ENCODE results near the gene CCL2. TPM values are rescaled to one million over a fixed set of nuclear protein-coding genes. Genes with fewer than 3 reads are reported as not detected.
"Not testable (repeated sequence)": the region's sequence is repeated elsewhere in the genome, so short reads cannot be mapped to it uniquely, and the experiment has no call there.

Gene CCL2
- total and polyA plus RNA-seq, 2 experiments from 2014 or later, result 33.1 to 111 TPM

GRCh38 chr17:34226744-34227034 is 28.4 kb upstream of the CCL2 start:
- H3K27me3 ChIP-seq (replicated peaks; ENCODE audit: insufficient read depth), result no peaks in the 10 kb centered on the region; the same call in 1 of the 2 replicates
- H3K4me3 ChIP-seq, result no peak overlapping the region
- TF ChIP-seq EZH2 (IDR thresholded peaks at IDR 0.05; ENCODE audit: insufficient read depth, poor library complexity, severe bottlenecking), result no peak
- no peak for TF ChIP-seq EZH2phosphoT487 (IDR thresholded peaks at IDR 0.05; ENCODE audit: insufficient read depth, low read depth)
- no peak overlapping the region for H3K9ac ChIP-seq
- no peaks in the 10 kb centered on the region for H3K79me2 ChIP-seq (ENCODE audit: insufficient read depth)
- no peak for DNase-seq
- no peaks in the 10 kb centered on the region for H3K36me3 ChIP-seq (ENCODE audit: low read depth)
- H3K9me2 ChIP-seq (ENCODE audit: insufficient read depth), result no peaks in the 10 kb centered on the region
- H4K20me1 ChIP-seq (ENCODE audit: insufficient read depth), result no peaks in the 10 kb centered on the region
- H2AFZ ChIP-seq, result no peak overlapping the region
- H3K9me3 ChIP-seq (ENCODE audit: low read depth), result no peaks in the 10 kb centered on the region
- H3K27ac ChIP-seq, result no peak overlapping the region
- peaks cover 7% of the 10 kb centered on the region; the same call in 1 of the 2 replicates for H3F3A ChIP-seq (ENCODE audit: insufficient read depth)
- in situ Hi-C loops (cut with MboI), result no loop called here
- no peaks in the 10 kb centered on the region for H3K4me1 ChIP-seq (ENCODE audit: insufficient read depth)
- H3K4me2 ChIP-seq (ENCODE audit: unreplicated experiment), result no peak overlapping the region

GRCh38 chr17:34227293-34227692 is 27.8 kb upstream of the CCL2 start:
- H3K4me2 ChIP-seq (ENCODE audit: unreplicated experiment); H4K20me1 ChIP-seq (ENCODE audit: insufficient read depth); H2AFZ ChIP-seq; H3K4me3 ChIP-seq; H3K9me3 ChIP-seq (ENCODE audit: low read depth); H3K4me1 ChIP-seq (ENCODE audit: insufficient read depth); H3K79me2 ChIP-seq (ENCODE audit: insufficient read depth); H3K36me3 ChIP-seq (ENCODE audit: low read depth); H3K9me2 ChIP-seq (ENCODE audit: insufficient read depth); H3K9ac ChIP-seq; H3K27me3 ChIP-seq (replicated peaks; ENCODE audit: insufficient read depth); in situ Hi-C loops (cut with MboI); DNase-seq; H3F3A ChIP-seq (ENCODE audit: insufficient read depth); H3K27ac ChIP-seq: not testable (repeated sequence)
- WGBS, 2 experiments (ENCODE audit: low coverage in 1 of 2, low lambda C conversion rate in 2 of 2, missing lambda C conversion rate in 2 of 2), result 53 to 63% methylated on average over 2 of the region's 2 CpGs

GRCh38 chr17:34227707-34228106 is 27.4 kb upstream of the CCL2 start:
- DNase-seq, result no peak
- 83 to 90% methylated on average over 3 of the region's 3 CpGs for WGBS, 2 experiments (ENCODE audit: low coverage in 1 of 2, low lambda C conversion rate in 2 of 2, missing lambda C conversion rate in 2 of 2)
- Histone ChIP-seq H3K79me2 (ENCODE audit: insufficient read depth) (no peaks in the 10 kb centered on the region), H3F3A (ENCODE audit: insufficient read depth) (peaks cover 7% of the 10 kb centered on the region; the same call in 1 of the 2 replicates), H3K4me2 (ENCODE audit: unreplicated experiment) (no peak overlapping the region), H3K36me3 (ENCODE audit: low read depth) (no peaks in the 10 kb centered on the region), H3K9ac (no peak overlapping the region), H3K4me1 (ENCODE audit: insufficient read depth) (no peaks in the 10 kb centered on the region), H2AFZ (no peak overlapping the region), H3K9me3 (ENCODE audit: low read depth) (no peaks in the 10 kb centered on the region), H3K27me3 (replicated peaks; ENCODE audit: insufficient read depth) (no peaks in the 10 kb centered on the region; the same call in 1 of the 2 replicates), H3K9me2 (ENCODE audit: insufficient read depth) (no peaks in the 10 kb centered on the region), H3K27ac (no peak overlapping the region), H3K4me3 (no peak overlapping the region), H4K20me1 (ENCODE audit: insufficient read depth) (no peaks in the 10 kb centered on the region)
- no peak for TF ChIP-seq EZH2phosphoT487 (IDR thresholded peaks at IDR 0.05; ENCODE audit: insufficient read depth, low read depth)
- in situ Hi-C loops (cut with MboI), result no loop called here

DNA sequence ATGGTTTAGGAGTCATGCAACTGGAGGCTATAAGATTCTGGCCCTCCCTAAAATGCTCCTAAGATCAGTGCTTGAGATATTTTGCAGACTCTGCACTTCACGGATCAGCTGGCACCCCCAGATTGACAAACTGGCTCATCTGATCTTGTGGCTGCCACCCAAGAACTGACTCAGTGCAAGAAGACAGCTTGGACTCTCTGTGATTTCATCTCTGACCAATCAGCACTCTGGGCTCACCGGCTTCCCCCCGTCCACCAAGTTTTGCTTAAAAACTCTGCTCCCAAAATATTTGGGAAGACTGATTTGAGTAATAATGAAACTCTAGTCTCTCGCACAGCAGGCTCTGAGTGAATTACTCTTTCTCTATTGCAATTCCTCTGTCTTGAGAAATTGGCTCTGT is 26.3 kb upstream of the CCL2 start:
- Histone ChIP-seq H3K36me3 (ENCODE audit: low read depth) (no peaks in the 10 kb centered on the region), H3K9ac (no peak overlapping the region), H4K20me1 (ENCODE audit: insufficient read depth) (no peaks in the 10 kb centered on the region), H3K9me3 (ENCODE audit: low read depth) (no peaks in the 10 kb centered on the region), H3K9me2 (ENCODE audit: insufficient read depth) (no peaks in the 10 kb centered on the region), H3K79me2 (ENCODE audit: insufficient read depth) (no peaks in the 10 kb centered on the region), H3K4me1 (ENCODE audit: insufficient read depth) (0 out of 2 replicates have a peak, but pooled peaks cover 2% of the 10 kb centered on the region), H3K4me2 (ENCODE audit: unreplicated experiment) (no peak overlapping the region), H3K27ac (no peak overlapping the region), H2AFZ (no peak overlapping the region), H3K27me3 (replicated peaks; ENCODE audit: insufficient read depth) (no peaks in the 10 kb centered on the region), H3K4me3 (no peak overlapping the region), H3F3A (ENCODE audit: insufficient read depth) (peaks cover 7% of the 10 kb centered on the region; the same call in 1 of the 2 replicates)
- in situ Hi-C loops (cut with MboI), result no loop called here
- DNase-seq, result no peak
- WGBS, 2 experiments (ENCODE audit: low coverage in 1 of 2, low lambda C conversion rate in 2 of 2, missing lambda C conversion rate in 2 of 2), result 71 to 76% methylated on average over 4 of the region's 4 CpGs
- TF ChIP-seq EZH2phosphoT487 (IDR thresholded peaks at IDR 0.05; ENCODE audit: insufficient read depth, low read depth) (no peak), EZH2 (IDR thresholded peaks at IDR 0.05; ENCODE audit: insufficient read depth, poor library complexity, severe bottlenecking) (no peak)

GRCh38 chr17:34230342-34230741 is 24.7 kb upstream of the CCL2 start:
- Histone ChIP-seq H3K9me2 (ENCODE audit: insufficient read depth) (no peaks in the 10 kb centered on the region), H3K4me3 (no peak overlapping the region), H3K27me3 (replicated peaks; ENCODE audit: insufficient read depth) (no peaks in the 10 kb centered on the region), H4K20me1 (ENCODE audit: insufficient read depth) (no peaks in the 10 kb centered on the region), H3K36me3 (ENCODE audit: low read depth) (no peaks in the 10 kb centered on the region), H3K27ac (no peak overlapping the region), H3K79me2 (ENCODE audit: insufficient read depth) (no peaks in the 10 kb centered on the region), H3K4me2 (ENCODE audit: unreplicated experiment) (no peak overlapping the region), H3F3A (ENCODE audit: insufficient read depth) (peaks cover 7% of the 10 kb centered on the region; the same call in 1 of the 2 replicates), H3K9me3 (ENCODE audit: low read depth) (no peaks in the 10 kb centered on the region), H2AFZ (no peak overlapping the region), H3K9ac (no peak overlapping the region), H3K4me1 (ENCODE audit: insufficient read depth) (peaks cover 8% of the 10 kb centered on the region; the same call in 1 of the 2 replicates)
- 0 to 4% methylated on average over 1 of the region's 1 CpG for WGBS, 2 experiments (ENCODE audit: low coverage in 1 of 2, low lambda C conversion rate in 2 of 2, missing lambda C conversion rate in 2 of 2)
- TF ChIP-seq EZH2phosphoT487 (IDR thresholded peaks at IDR 0.05; ENCODE audit: insufficient read depth, low read depth) (no peak), EZH2 (IDR thresholded peaks at IDR 0.05; ENCODE audit: insufficient read depth, poor library complexity, severe bottlenecking) (no peak)
- no peak for DNase-seq
- in situ Hi-C loops (cut with MboI), result no loop called here

All from GM23248 (cell line).